Left lung (tissue), 10 donors: ENCODE data around the gene PRKCE. TPM values are rescaled to one million over a fixed set of nuclear protein-coding genes. Genes with fewer than 3 reads are reported as not detected.

ENCODE experiments used
- ATAC-seq: fragments of 200-7000 bp; cut with Tn5 transposase; one replicate; pipeline ENCODE4 v1.9.1; 2020; ENCODE audit warnings: moderate library complexity
- DNase-seq, 4 donors: peaks; one replicate each; pipeline ENCODE4 v3.0.0-alpha.2; 2013 to 2020
- H3K27ac ChIP-seq, 2 donors: fragments of 200-600 bp; sonication (generic) in 1 of 2; one replicate each; pipeline versions ENCODE4 v1.5.0 to v1.8.0; 2020 to 2021
- H3K27me3 ChIP-seq, 2 donors: fragments of 200-600 bp; sonication (generic) in 1 of 2; one replicate each; pipeline versions ENCODE4 v1.5.0 to v1.8.0; 2020 to 2021
- H3K36me3 ChIP-seq, 2 donors: fragments of 200-600 bp; sonication (generic) in 1 of 2; one replicate each; pipeline versions ENCODE4 v1.5.0 to v1.8.0; 2020 to 2021
- H3K4me1 ChIP-seq, 2 donors: fragments of 200-600 bp; one replicate each; pipeline ENCODE4 v1.8.0; 2021
- H3K4me3 ChIP-seq, 2 donors: fragments of 200-600 bp; sonication (generic) in 1 of 2; one replicate each; pipeline versions ENCODE4 v1.5.0 to v1.8.0; 2020 to 2021; ENCODE audit warnings: mild to moderate bottlenecking in 1 of 2
- H3K9me3 ChIP-seq, 2 donors: fragments of 200-600 bp; sonication (generic) in 1 of 2; one replicate each; pipeline versions ENCODE4 v1.5.0 to v1.8.0; 2020 to 2021
- CTCF ChIP-seq, 2 donors: fragments of 200-600 bp; sonication (generic) in 1 of 2; IDR thresholded peaks; one replicate each; pipeline versions ENCODE4 v1.5.0 to v1.8.0; 2021; ENCODE audit warnings: antibody characterized with exemption in 2 of 2
- intact Hi-C, 2 donors: fragments of 100-400 bp; cut with DNase I; formaldehyde crosslinking; loops; one replicate each; pipeline versions ENCODE4 v1.11.2 to v1.14.2; 2022
- polyA plus RNA-seq, 6 donors: library from polyadenylated mRNA; unstranded; fragments of 120-200 nt; gene quantifications; one replicate each; pipeline ENCODE4 v1.2.1, GENCODE V29; 2013; ENCODE audit not compliant: insufficient read length in 6 of 6
- total RNA-seq, 2 donors: library from RNA; stranded (reverse); fragmentation: NEBNext Ultra II Directional; extraction: Animal tissue kit (Norgen Biotek cat#: 25700); gene quantifications; one replicate each; pipeline ENCODE4 v1.2.1, GENCODE V29; 2021
- donor health status: DM: no; HTN: yes; CAD: no.
- donor health status: DM: no; HTN: no; CAD: no.

Gene PRKCE
- total and polyA plus RNA-seq, 8 donors, result 12.0 to 56.9 (median 14.7) TPM

- H3K36me3 ChIP-seq, result no peaks in the 10 kb centered on the region
- H3K27ac ChIP-seq, result no peak overlapping the region
- peaks cover 0 to 4% of the 10 kb centered on the region in 2 donors for H3K4me1 ChIP-seq
- DNase-seq (no peak), ATAC-seq (no peak)
- no peak for TF ChIP-seq CTCF (IDR thresholded peaks at IDR 0.05)
- no peaks in the 10 kb centered on the region for H3K27me3 ChIP-seq
- intact Hi-C loops, result no loop called here
- H3K9me3 ChIP-seq, result no peaks in the 10 kb centered on the region
- no peak overlapping the region for H3K4me3 ChIP-seq
These were observed 585.7 kb downstream of the PRKCE start for GRCh38 chr2:46236876-46237859.

Other genes starting within 250 kb of the PRKCE start
- gene SRBD1, start 40.4 kb upstream of the PRKCE start, total RNA-seq, result 10 to 100 TPM; 13.4 to 18.2 TPM
- 10 to 100 TPM; 16.5 to 20.0 (median 17.6) TPM for gene SRBD1, start 40.4 kb upstream of the PRKCE start, polyA plus RNA-seq